Progenitor cell of endocrine pancreas (in vitro differentiated cells): ENCODE measurements around the gene VAMP4. TPM values are rescaled to one million over a fixed set of nuclear protein-coding genes. Genes with fewer than 3 reads are reported as not detected.

Experiments
- DNase-seq: peaks from one replicate; pipeline ENCODE4 v3.0.0; 2021; ENCODE audit warnings: low spot score; ENCODE audit not compliant: unreplicated experiment
- H3K27ac Mint-ChIP-seq: 2 replicates; pipeline ENCODE4 v1.8.0; 2021; ENCODE audit warnings: mild to moderate bottlenecking, moderate library complexity, mixed read lengths
- H3K27me3 Mint-ChIP-seq: 2 replicates; pipeline ENCODE4 v1.8.0; 2021; ENCODE audit warnings: mixed read lengths
- H3K36me3 Mint-ChIP-seq: 2 replicates; pipeline ENCODE4 v1.8.0; 2022; ENCODE audit warnings: mixed read lengths; ENCODE audit not compliant: insufficient read depth
- H3K4me1 Mint-ChIP-seq: 2 replicates; pipeline ENCODE4 v1.8.0; 2021; ENCODE audit warnings: low read depth, mixed read lengths
- H3K4me3 Mint-ChIP-seq: 2 replicates; pipeline ENCODE4 v1.8.0; 2021; ENCODE audit warnings: low read depth, mild to moderate bottlenecking, moderate library complexity, mixed read lengths
- H3K9me3 Mint-ChIP-seq: 2 replicates; pipeline ENCODE4 v1.8.0; 2021; ENCODE audit warnings: low read depth, mixed read lengths
- CTCF ChIP-seq: fragments of 200-600 bp; sonication (generic); IDR thresholded peaks from one replicate; pipeline ENCODE4 v1.5.0; 2021; ENCODE audit warnings: antibody characterized with exemption, mild to moderate bottlenecking; ENCODE audit not compliant: unreplicated experiment
- long read RNA-seq: library from polyadenylated mRNA; unstranded; transcript quantifications from one replicate; pipeline ENCODE4 v2.0.0, GENCODE V29; 2020
- total RNA-seq: library from RNA; stranded (reverse); gene quantifications from 2 replicates; pipeline ENCODE4 v1.2.1, GENCODE V29; 2021

The VAMP4 gene, protein sequence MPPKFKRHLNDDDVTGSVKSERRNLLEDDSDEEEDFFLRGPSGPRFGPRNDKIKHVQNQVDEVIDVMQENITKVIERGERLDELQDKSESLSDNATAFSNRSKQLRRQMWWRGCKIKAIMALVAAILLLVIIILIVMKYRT
- 8.9 and 10.1 TPM in 2 replicates for total RNA-seq
- long read RNA-seq, full-length matches to known transcripts, result 11 of 16 reads
- long read RNA-seq, partial matches to known transcripts, result 1 of 16 reads
- long read RNA-seq, other reads (novel, unspliced or antisense), result 4 of 16 reads

DNA sequence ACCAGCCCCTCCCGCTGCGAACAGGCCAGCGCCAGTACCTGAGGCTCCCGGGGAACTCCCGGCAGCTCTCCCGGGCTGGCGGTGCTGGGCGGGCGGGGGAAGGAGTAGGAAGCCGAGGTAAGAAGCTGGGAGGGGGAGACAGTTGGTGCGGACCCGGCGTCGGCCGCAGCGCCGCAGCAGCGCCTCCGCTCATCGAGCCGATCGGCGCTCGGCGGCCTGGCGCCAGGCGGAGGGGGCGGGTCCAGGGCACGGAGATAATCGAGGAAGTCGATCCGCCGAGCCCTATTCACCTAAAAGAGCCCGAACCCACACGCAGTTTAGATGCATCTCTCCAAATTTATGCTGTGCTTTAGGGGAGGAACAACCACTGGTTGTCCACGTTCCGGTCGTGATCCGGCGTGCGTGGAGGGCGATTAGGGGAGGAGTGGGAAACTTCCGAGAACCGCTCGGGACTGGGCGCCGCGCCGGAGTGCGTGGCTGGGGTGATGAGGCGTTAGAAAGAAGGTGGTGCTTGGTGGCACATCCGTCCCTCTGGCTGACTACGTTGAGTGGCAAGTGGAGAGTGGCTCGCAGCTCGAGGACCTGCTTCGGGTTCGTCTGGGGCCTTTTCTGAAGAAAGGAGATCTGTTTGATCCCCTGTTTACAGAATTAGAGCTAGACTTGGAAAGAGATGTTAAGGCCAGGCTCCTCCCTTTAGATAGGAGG is at the start of gene VAMP4:
Gene VAMP4, minus strand, starts transcription at position 194 of the 705 bp plus-strand sequence. CDS start 3,651 bp downstream, outside the sequence.
- H3K4me3 Mint-ChIP-seq, result peak within 1 kb of the TSS; percentile 99
- no peaks in the 10 kb centered on the region for H3K27me3 Mint-ChIP-seq
- H3K36me3 Mint-ChIP-seq, result peaks cover under 1% of the 10 kb centered on the region
- peak; percentile 0 for TF ChIP-seq CTCF
- peak; percentile 74 for DNase-seq
- H3K27ac Mint-ChIP-seq, result peak within 1 kb of the TSS; percentile 98
- H3K9me3 Mint-ChIP-seq, result no peaks in the 10 kb centered on the region
- H3K4me1 Mint-ChIP-seq, result peaks cover 14% of the 10 kb centered on the region

- H3K4me3 Mint-ChIP-seq, result no peak overlapping the region
- peaks cover 27% of the 10 kb centered on the region for H3K36me3 Mint-ChIP-seq
- no peaks in the 10 kb centered on the region for H3K9me3 Mint-ChIP-seq
Measured at GRCh38 chr1:171790318-171790717, 48.5 kb upstream of the VAMP4 start.

DNA sequence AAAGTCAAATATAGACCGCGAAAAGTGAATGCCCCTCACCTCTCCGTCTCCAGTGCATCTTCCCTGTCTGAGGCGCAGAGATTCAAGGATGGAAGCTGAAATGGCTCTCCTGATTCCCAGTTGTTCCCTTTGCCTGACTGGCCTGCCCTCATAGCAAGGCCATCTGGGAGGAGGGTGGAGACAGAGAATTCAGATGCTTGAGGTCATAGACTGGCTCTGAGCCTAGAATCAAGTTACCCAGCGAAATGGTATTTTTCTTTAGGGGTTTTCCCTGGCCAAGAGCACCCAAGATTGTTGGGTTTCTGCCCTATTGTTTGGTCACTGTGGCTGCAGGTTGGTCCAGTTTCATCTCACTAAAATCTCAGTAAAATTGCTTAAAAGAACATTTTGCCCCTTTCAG is 46.8 kb upstream of the VAMP4 start:
- no peak for DNase-seq
- no peaks in the 10 kb centered on the region for H3K9me3 Mint-ChIP-seq
- no peak overlapping the region for H3K4me3 Mint-ChIP-seq
- no peak overlapping the region for H3K27ac Mint-ChIP-seq
- H3K27me3 Mint-ChIP-seq, result no peaks in the 10 kb centered on the region
- TF ChIP-seq CTCF, result no peak
- H3K4me1 Mint-ChIP-seq, result peaks cover 5% of the 10 kb centered on the region
- H3K36me3 Mint-ChIP-seq, result peaks cover 20% of the 10 kb centered on the region

More at GRCh38 chr1:171790318-171790717, 48.5 kb upstream of the VAMP4 start:
- no peaks in the 10 kb centered on the region for H3K4me1 Mint-ChIP-seq
- H3K27ac Mint-ChIP-seq, result no peak overlapping the region
- TF ChIP-seq CTCF, result no peak
- H3K27me3 Mint-ChIP-seq, result no peaks in the 10 kb centered on the region
- DNase-seq, result no peak

DNA sequence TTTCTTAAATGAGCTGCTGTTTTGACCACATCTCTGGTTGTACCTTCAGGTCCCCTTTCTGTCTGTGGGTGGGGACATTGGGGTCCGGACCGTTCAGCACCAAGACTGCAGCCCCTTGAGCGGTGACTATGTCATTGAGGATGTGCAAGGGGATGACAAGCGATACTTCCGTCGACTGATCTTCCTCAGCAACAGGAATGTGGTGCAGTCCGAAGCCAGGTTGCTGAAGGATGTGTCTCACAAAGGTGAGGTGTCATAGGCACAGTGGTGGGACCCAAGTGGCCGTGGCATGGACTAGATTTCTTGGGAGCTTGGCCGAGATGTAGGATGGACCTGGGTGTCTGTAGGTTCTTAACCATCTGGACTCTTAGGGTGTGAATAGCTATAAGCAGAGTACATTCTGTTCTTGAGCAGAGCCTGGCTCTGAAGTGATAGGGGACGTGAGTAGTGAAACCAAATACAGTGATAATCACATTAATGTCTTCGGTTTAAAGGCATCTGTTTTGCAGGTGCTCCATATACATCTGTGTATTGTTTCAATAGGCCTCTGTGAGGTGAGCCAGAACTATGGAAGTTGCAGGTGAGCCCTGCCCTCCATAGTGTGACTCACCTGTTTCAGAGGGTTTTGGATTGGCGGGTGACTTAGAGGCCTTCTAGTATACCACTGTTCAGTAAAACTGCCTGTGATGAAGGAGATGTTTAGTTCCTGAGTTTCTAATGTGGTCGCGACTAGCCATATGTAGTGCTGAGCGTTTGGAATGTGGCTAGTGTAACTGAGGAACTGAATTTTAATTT is 46.0 kb upstream of the VAMP4 start:
- DNase-seq, result no peak
- Mint-ChIP-seq H3K4me1 (peaks cover 6% of the 10 kb centered on the region), H3K27me3 (no peaks in the 10 kb centered on the region), H3K36me3 (peaks cover 20% of the 10 kb centered on the region), H3K4me3 (no peak overlapping the region), H3K9me3 (no peaks in the 10 kb centered on the region), H3K27ac (no peak overlapping the region)
- TF ChIP-seq CTCF, result no peak

DNA sequence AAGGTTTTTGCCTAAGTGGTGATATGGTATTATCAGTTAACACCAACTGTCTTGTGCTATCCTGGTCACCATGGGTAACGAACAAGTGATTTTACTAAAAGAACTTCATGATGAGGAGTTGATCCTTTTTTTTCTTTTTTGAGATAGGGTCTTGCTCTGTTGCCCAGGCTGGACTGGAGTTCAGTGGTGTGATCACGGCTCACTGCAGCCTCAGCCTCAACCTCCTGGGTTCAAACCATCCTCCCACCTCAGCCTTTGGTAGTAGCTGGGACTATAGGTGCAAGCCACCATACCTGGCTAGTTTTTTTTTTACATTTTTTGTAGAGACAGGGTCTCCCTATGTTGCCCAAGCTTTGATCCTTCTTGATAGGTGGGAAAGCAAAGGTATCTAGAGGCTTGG is 44.7 kb upstream of the VAMP4 start:
- Mint-ChIP-seq H3K4me1 (peaks cover 14% of the 10 kb centered on the region), H3K27ac (no peak overlapping the region), H3K36me3 (peaks cover 16% of the 10 kb centered on the region), H3K4me3 (no peak overlapping the region), H3K27me3 (no peaks in the 10 kb centered on the region), H3K9me3 (no peaks in the 10 kb centered on the region)
- no peak for DNase-seq
- TF ChIP-seq CTCF, result no peak
